H1 (cell line): ENCODE results near the gene SGPP2. TPM values are rescaled to one million over a fixed set of nuclear protein-coding genes. Genes with fewer than 3 reads are reported as not detected.

ENCODE experiments used
- GTF2F1 ChIP-seq: IDR thresholded peaks from 2 replicates; pipeline ENCODE4 v1.6.1; 2012; ENCODE audit warnings: low read depth, low read length, improper control_type of control experiment, borderline replicate concordance
- SAP30 ChIP-seq: fragments of 300-600 bp; sonication (generic); IDR thresholded peaks from 2 replicates; pipeline ENCODE4 v1.7.1; 2012; ENCODE audit warnings: low read length, moderate library complexity, mild to moderate bottlenecking, inconsistent platforms; ENCODE audit not compliant: insufficient read depth, insufficient replicate concordance
- TCF12 ChIP-seq: IDR thresholded peaks from 2 replicates; pipeline ENCODE4 v1.6.1; 2011; ENCODE audit warnings: low read depth, mild to moderate bottlenecking, low read length
- polyA plus RNA-seq, 7 experiments: library from polyadenylated mRNA; depleted of rRNA in 3 of 7; stranded (reverse) in 5 of 7; unstranded in 2 of 7; fragments of >200 nt in 5 of 7; fragments of 200-250 nt in 2 of 7; gene quantifications; 1 replicate in 5 of 7; 2 replicates in 1 of 7; 4 replicates in 1 of 7; pipeline versions ENCODE4 v1.2.1 to v1.2.3, GENCODE V29; 2011 to 2013; ENCODE audit warnings: missing spikeins in 2 of 7, mixed read lengths in 2 of 7
- total RNA-seq: library from RNA; stranded (reverse); fragmentation: NEBNext Ultra II Directional; extraction: Animal tissue kit (Norgen Biotek cat#: 25700); gene quantifications from 2 replicates; pipeline ENCODE4 v1.2.1, GENCODE V29; 2021
- TF ChIP-seq, protein P1 (sequence below): fragments of 300-600 bp; sonication (generic); IDR thresholded peaks from 2 replicates; pipeline ENCODE4 v1.7.1; 2012; ENCODE audit warnings: low read length, moderate library complexity, mild to moderate bottlenecking, inconsistent platforms; ENCODE audit not compliant: insufficient replicate concordance
- TF ChIP-seq, protein P2 (sequence below), 3 experiments: IDR thresholded peaks; 1 replicate in 2 of 3; 2 replicates in 1 of 3; pipeline versions ENCODE4 v1.5.1 to v1.6.1; 2011; ENCODE audit warnings: low read length in 3 of 3, mild to moderate bottlenecking in 3 of 3, inconsistent platforms in 2 of 3, low read depth in 1 of 3, moderate library complexity in 1 of 3; ENCODE audit not compliant: insufficient read depth in 1 of 3; ENCODE audit errors: control extremely low read depth in 1 of 3

The SGPP2 gene
- total and polyA plus RNA-seq, 2 of the 8 experiments (the other 6 are each of a cell fraction or from before 2014, with no cell fraction given): 0.29 TPM; not detected in 1

DNA sequence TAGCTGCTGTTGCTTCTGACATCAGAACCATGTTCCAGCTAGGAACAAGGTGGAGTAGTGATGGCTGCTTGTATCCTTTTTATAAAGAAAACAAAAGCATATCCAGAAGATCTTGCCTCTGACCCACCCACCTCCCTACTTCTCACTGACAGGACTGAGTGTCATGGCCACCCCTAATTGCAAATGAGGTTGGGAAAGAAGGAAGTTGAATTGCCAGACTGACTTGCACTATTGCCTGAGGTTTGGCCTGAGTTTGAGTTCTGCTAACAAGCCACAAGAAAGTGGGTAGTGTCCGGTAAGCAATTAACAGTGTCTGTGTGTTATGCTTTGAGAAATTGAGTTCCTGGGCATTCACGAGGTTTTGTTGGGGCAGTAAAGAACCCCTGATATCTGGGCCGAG, 22.8 kb downstream of the SGPP2 start (continued):
- TF ChIP-seq, protein P1, sequence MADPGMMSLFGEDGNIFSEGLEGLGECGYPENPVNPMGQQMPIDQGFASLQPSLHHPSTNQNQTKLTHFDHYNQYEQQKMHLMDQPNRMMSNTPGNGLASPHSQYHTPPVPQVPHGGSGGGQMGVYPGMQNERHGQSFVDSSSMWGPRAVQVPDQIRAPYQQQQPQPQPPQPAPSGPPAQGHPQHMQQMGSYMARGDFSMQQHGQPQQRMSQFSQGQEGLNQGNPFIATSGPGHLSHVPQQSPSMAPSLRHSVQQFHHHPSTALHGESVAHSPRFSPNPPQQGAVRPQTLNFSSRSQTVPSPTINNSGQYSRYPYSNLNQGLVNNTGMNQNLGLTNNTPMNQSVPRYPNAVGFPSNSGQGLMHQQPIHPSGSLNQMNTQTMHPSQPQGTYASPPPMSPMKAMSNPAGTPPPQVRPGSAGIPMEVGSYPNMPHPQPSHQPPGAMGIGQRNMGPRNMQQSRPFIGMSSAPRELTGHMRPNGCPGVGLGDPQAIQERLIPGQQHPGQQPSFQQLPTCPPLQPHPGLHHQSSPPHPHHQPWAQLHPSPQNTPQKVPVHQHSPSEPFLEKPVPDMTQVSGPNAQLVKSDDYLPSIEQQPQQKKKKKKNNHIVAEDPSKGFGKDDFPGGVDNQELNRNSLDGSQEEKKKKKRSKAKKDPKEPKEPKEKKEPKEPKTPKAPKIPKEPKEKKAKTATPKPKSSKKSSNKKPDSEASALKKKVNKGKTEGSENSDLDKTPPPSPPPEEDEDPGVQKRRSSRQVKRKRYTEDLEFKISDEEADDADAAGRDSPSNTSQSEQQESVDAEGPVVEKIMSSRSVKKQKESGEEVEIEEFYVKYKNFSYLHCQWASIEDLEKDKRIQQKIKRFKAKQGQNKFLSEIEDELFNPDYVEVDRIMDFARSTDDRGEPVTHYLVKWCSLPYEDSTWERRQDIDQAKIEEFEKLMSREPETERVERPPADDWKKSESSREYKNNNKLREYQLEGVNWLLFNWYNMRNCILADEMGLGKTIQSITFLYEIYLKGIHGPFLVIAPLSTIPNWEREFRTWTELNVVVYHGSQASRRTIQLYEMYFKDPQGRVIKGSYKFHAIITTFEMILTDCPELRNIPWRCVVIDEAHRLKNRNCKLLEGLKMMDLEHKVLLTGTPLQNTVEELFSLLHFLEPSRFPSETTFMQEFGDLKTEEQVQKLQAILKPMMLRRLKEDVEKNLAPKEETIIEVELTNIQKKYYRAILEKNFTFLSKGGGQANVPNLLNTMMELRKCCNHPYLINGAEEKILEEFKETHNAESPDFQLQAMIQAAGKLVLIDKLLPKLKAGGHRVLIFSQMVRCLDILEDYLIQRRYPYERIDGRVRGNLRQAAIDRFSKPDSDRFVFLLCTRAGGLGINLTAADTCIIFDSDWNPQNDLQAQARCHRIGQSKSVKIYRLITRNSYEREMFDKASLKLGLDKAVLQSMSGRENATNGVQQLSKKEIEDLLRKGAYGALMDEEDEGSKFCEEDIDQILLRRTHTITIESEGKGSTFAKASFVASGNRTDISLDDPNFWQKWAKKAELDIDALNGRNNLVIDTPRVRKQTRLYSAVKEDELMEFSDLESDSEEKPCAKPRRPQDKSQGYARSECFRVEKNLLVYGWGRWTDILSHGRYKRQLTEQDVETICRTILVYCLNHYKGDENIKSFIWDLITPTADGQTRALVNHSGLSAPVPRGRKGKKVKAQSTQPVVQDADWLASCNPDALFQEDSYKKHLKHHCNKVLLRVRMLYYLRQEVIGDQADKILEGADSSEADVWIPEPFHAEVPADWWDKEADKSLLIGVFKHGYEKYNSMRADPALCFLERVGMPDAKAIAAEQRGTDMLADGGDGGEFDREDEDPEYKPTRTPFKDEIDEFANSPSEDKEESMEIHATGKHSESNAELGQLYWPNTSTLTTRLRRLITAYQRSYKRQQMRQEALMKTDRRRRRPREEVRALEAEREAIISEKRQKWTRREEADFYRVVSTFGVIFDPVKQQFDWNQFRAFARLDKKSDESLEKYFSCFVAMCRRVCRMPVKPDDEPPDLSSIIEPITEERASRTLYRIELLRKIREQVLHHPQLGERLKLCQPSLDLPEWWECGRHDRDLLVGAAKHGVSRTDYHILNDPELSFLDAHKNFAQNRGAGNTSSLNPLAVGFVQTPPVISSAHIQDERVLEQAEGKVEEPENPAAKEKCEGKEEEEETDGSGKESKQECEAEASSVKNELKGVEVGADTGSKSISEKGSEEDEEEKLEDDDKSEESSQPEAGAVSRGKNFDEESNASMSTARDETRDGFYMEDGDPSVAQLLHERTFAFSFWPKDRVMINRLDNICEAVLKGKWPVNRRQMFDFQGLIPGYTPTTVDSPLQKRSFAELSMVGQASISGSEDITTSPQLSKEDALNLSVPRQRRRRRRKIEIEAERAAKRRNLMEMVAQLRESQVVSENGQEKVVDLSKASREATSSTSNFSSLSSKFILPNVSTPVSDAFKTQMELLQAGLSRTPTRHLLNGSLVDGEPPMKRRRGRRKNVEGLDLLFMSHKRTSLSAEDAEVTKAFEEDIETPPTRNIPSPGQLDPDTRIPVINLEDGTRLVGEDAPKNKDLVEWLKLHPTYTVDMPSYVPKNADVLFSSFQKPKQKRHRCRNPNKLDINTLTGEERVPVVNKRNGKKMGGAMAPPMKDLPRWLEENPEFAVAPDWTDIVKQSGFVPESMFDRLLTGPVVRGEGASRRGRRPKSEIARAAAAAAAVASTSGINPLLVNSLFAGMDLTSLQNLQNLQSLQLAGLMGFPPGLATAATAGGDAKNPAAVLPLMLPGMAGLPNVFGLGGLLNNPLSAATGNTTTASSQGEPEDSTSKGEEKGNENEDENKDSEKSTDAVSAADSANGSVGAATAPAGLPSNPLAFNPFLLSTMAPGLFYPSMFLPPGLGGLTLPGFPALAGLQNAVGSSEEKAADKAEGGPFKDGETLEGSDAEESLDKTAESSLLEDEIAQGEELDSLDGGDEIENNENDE: no peak
- TF ChIP-seq, protein P2, sequence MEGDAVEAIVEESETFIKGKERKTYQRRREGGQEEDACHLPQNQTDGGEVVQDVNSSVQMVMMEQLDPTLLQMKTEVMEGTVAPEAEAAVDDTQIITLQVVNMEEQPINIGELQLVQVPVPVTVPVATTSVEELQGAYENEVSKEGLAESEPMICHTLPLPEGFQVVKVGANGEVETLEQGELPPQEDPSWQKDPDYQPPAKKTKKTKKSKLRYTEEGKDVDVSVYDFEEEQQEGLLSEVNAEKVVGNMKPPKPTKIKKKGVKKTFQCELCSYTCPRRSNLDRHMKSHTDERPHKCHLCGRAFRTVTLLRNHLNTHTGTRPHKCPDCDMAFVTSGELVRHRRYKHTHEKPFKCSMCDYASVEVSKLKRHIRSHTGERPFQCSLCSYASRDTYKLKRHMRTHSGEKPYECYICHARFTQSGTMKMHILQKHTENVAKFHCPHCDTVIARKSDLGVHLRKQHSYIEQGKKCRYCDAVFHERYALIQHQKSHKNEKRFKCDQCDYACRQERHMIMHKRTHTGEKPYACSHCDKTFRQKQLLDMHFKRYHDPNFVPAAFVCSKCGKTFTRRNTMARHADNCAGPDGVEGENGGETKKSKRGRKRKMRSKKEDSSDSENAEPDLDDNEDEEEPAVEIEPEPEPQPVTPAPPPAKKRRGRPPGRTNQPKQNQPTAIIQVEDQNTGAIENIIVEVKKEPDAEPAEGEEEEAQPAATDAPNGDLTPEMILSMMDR (IDR thresholded peaks at IDR 0.05; ENCODE audit: control extremely low read depth in 1 of 3, insufficient read depth in 1 of 3, low read depth in 1 of 3, low read length in 3 of 3): no peak
- TF ChIP-seq GTF2F1 (no peak), SAP30 (no peak), TCF12 (no peak)
